SKM-1 treated with dmso at 0.1 percent for 144 hours (cell line): ENCODE measurements around the gene CYRIA.

ENCODE experiments used
- DNase-seq: peaks from one replicate; lab custom pipeline; 2025; ENCODE audit not compliant: unreplicated experiment; lab: John Stamatoyannopoulos, UW

CYRIA gene

DNA sequence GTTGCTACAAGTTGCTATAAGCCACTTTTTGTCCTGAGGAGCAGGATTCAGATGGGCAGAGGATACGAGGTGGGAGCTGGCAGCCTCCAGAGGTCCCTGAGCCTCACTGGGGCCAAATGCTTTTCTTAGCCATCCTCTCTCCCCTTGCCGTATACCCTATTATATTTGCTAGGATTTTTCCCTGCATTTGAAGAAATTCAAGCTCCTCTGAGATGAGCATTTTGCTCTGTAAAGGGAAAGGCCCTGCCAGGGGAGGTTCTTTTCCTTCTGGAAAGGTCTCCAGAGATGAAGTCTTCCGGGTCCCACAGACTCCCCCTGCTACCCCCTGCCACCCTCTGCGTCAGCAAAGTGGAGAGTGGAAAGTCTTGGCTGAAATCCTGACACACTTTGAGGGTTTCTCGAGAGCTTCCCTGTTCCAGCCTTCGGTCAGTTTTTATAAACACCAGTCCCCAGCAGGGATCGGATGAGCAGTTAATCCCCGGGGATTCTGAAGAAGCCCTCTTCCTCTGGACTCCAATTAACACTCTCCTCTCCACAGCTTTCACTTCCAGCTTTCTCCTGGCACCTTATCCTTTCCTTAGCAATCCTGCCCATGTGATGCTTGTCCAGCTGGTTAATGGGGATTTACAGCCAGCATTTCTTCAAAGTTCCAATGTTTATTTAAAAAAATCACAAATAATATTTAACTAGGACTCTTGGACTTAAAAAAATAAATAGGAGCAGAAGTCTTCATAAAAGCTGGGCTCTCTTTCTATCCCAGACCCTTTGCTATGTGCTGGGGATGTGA, 13.1 kb downstream of the CYRIA start:
- no peak for DNase-seq

DNA sequence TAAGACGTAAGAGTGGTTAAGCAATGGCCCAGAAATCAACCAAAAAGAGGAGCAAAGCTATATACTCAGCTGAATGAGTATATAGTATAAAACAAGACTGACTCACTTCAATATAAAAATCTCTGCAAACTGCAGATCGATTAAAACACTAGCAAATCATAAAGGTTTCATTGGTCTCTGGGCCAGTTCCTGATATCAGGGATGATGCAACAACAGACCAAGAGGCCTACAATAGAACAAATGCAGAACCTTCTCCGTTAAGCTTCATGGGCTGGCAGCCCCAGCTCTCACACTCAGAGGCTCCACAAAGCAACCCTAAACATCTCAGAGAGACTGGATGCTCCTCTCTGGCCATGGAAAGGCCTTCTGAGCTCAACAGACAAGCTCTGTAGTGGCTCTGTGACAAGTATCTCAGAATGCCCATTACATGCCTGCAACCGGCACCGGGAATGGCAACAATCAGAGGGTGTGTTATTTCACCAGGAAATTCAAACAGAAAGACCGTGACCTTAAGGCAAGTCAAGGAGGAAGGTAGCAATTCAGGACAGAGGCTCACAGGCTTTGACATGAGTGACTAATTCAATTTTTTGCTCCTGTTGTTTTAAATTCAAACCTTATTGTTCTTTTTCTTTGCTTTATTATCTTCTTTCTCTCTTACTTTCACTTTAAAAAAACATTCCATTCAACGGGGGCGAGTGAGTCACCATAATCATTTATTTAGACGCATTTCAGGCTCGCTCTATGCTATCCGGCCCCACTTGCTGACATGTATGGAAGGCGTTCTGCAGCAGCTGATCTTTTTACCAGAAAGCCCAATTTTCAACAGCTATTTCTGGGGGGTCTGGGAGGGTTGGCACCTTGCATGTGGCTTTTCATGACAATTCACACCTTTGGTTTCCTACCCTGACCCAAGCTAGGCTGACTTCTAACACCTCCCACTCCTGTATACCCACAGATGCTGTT, 15.1 kb downstream of the CYRIA start:
- DNase-seq = peak; percentile 27

DNA sequence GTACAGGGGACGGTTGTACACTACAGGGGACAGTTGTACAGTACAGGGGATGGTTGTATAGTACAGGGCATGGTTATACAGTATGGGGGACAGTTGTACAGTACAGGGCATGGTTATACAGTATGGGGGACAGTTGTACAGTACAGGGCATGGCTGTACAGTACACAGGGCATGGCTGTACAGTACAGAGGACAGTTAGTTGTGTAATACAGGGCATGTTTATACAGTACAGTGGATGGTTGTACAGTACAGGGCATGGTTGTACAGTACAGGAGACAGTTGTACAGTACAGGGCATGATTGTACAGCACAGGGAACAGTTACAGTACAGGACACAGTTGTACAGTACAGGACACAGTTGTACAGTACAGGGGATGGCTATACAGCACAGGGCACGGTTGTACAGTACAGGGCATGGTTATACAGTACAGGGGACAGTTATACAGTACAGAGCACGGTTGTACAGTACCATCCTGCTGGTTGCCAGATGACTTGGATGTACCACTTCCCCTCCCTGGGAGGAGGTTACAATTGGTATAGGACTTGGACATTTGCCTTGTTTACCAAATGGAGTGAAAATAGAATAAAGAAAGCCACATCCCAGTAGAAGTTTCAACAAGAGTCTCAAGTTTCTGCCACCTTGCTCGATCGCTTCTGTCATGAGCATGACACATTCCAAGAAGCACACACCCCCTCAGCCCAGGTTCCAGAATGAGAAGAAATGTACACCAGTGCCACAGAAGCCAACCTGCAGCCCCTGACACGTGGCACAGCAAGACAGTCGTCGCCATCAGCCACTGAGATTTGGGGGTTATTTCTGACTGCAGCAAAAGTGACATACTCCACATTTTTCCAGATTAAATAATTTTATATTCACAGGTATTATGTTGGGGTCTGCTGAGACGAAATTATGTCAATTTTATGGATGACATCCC, 16.0 kb downstream of the CYRIA start:
- DNase-seq = no peak

DNA sequence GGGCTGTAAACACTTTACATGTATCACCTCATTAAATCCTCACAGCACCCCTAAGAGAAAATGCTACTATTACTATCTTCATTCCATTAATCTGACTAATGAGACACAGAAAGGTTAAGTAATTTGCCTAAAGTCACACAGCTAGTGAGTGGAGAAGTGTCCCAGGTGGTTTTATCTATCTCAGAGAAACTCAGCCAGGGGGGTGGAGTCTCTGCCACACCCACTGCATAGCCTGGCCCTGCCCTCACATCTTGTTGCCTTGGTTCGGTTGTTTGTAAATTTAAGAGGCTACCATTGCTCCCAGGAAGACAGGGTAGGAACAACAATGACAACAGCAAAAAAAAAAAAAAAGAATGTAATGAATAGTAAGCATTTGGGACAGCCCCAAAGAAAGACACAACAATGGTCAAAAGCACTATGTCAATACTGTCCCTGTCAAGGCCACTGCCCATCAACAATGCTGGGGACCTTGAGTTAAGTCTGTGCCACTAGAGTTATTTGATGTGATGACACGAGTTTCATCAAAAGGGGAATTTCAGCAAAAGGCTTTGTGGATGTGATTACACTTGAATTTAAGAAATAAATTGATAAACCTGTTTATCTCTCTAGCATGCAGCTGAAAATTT, 17.5 kb downstream of the CYRIA start:
- no peak for DNase-seq

DNA sequence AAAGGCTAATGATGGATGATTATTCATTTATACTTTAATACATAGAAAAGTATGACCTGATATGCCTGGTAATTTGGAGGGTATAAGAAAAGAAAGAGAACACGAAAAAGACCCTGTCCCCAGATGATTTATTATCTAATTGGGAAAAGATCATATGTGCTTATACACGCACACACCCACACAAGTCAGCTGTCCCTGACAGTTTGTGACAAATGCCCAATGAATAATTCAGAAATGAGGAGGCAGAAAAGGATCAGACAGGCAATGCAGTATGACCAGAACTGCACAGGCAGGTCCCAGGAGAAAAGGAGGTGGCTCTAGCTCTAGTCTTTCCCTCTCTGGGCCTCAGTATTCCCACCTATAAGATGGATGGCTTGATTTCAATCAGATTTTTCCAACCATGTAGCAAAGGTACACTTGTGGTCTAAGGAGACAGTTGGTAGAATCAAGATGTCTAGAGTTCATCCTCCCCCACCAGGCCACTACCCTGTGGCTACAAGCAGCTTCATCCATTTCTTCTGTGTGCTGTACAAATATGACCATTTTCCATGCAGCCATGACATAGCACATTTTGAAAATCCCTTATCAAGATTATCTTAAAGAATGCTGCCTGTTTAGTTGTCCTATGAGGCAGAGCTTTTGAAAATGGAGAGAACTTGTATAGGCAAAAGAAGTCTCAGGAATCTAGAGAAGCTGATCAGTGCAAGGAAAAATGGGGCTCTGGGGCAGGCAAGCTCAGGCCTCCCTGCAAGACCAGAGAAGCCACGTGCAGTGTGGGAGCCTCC, 19.7 kb downstream of the CYRIA start:
- no peak for DNase-seq

DNA sequence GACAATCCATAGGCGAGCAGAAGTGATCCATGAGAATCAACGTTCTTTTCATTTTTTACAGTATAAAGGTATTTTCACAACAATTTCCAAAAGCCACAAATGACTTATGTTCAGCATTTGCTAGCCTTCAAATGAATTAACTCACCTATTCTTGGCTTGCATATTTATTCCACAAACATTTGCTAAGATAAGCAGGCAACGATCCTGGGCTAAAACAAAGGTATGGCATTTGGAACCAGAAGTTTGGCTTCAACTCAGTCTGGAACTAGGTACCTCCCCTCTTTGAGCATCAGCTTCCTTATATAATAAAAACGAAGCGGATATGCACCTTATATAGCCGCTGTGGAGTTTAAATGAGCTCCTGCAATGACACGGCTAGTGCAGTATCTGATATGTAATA, 20.5 kb downstream of the CYRIA start:
- DNase-seq = no peak

DNA sequence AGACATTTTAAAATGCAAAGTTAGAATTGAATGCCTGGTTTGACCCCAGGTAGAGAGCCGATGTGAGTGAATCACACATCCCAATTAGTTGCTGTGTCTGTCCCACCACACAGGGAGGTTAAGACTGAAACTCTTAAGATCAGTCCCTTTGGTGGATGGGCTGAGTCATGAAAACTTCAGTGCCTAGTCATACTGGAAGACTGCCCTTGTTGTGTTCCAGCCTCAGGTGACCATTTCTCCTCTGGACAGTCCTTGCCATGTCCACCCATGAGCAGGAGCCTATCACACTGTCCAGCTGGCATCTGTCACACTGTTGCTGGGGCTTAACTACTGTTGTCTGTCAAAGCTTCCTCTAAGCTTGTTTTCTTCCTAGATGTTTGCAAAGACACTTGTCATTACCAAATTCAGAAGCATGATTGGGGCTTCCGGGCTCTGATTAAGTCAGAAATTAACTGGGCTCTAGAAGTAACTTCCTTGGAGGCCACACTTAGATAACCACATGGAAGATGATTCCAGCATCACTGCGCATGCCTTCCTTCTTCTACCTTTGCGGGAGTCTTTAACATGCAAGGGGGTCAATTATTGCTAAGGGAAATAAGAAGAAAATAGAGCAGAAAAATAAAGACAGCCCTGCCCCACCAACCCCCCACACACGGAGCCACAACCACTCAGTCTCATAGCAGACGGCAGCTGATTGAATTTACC, 21.3 kb downstream of the CYRIA start:
- DNase-seq = no peak

DNA sequence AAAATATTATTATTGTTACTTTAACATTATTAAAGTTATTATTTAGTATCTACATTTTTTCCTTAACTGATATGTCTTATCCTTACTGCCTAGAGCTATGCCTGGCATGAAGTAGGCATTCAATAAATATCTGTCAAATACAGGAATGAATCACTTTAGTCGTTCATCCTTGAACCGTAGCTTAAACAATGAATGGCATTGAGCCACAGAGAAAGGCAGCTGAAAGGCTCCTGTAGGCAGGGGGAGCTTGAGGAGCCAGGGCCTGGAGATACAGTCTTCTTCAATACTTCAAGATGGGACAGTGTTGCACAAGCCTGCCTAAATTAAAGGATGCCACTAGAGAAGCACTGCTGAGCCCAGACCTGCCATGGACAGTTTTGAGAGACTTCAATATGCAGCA, 22.5 kb downstream of the CYRIA start:
- DNase-seq = no peak

DNA sequence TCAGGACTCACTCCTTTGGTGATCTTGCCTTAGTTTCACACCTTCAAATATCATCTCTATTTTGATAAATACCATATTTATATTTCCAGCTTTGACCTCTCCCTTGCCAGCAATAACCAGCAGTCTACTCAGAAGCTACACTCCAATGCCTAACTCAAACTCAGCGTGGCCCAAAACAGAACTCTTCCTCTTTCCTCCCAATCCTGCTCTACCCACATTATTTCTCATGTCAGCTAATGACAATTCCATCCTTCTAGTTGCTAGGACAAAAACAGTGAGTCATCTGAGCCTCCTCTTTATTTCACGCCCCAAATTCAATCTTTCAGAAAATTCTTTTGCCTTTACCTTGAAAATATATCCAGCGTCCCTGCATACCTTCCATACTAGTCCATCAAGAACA, 23.5 kb downstream of the CYRIA start:
- no peak for DNase-seq

DNA sequence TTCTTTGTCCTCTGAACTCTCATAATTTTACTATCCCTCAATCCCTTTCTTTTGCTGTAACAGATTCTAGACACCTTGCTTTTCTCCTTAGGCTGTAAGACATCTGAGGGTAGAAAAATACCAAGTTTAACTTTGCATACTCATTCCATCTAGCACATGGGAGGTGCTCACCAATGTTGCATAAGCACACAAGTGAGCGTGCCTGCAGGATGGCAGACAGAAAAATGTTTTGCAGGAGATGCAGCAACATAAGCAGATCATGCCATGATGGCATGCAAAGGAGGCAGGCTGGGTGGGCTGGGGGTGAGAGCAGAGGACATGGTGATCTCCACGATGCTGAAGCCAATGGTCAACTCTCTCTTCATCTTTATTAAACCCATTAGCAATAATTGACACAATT, 24.1 kb downstream of the CYRIA start:
- DNase-seq = no peak

DNA sequence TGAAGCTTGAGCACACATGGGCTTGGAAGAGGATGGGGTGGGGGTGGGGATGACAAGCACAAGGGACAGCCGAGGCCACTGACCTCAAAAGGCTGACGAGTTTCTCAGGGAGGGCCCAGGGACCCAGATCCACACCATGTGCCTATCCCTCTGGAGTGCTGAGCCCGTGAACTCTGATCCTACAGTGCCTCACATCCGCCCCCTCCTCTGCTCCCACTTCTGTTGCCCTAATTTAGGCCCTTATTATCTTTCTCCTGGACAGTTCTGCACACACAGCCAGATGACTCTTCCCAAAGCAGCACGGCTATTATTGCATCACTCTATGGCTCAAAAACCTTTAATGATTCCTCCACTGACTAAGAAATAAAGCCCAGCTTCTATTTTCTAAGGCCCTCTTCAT, 24.8 kb downstream of the CYRIA start:
- DNase-seq = no peak

DNA sequence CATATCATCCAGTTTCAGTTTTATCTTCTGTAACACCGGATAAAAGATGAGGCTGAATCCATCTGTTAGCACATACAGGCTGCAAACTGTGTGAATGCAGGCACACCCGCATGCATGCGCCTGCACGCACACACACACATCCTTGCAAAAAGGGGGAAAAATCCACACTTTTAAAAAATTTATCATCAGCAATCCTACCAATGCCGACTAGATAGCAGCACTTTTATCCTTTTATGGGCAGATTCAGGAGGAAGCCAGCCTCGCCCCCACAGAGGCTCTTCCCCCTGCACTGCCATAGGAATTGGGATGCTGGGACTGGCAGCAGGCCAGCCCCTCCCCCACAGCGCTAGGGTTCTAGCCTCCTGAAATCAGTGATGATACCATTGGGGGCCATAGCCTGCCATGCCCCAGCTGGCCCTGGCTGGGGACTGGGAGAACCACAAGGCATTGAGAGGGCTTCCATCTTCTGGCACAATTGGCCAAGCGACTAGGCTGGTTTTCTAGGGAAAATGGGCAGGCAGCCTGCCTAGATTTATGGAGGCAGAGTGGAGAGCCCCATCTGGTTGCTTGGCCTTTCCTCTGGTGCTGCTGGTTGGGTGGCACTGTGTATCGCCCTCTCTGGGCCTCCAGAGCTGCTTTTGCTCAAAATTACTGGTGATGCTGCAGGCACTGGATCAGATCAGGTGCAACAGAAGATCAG, 25.5 kb downstream of the CYRIA start:
- no peak for DNase-seq

DNA sequence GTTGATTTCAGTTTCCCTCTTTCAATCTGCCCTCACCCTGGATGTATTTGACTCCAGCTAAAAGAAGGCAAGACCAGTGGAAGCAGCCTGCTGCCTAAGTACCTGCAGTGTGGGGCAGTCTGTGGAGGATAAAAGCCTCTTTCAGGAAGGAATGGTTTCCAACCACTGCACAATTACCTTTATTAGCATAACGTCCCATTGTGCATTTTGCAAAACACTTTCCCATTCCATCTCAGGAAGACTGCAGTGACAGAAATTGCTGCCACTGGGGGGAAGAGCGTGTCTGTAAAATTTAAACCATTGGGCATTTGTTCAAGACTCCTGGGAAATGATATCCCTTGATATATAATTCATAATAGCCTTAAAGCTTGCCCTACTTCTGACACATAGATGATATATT, 26.2 kb downstream of the CYRIA start:
- no peak for DNase-seq

DNA sequence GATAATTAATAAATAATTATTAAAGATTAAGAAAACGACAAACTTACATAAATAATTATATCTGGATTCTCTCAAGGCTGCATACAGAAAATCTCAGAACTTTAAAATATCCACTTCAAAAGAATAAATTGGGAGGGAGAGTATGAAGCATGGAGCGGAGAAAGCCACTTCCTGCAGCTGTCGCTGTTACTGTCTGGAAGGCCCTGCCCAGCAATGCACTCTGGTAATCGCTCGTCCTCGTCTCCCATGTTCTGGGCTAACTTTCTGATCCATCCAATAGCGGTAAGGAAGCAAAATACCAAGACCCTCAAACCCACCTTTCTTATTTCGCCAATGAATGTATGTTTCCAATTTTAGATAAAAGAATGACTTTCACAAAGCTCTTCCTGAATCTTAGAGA, 26.7 kb downstream of the CYRIA start:
- DNase-seq = no peak

DNA sequence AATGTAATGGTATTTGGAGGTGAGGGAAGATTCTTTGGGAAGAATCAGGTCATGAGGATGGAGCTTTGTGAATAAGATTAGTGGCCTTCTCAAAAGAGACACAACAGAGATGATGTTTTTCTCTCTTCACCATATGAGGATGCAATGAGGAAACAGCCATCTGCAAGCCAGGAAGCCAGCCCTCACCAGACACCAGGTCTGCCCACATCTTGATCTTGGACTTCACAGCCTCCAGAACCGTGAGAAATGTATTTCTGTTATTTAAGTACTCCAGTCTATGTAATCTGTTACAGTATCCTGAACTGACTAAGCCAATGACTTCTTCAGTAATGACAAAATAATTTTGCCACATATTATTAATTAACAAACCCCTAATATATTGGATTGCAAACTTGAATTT, 28.3 kb downstream of the CYRIA start:
- no peak for DNase-seq

DNA sequence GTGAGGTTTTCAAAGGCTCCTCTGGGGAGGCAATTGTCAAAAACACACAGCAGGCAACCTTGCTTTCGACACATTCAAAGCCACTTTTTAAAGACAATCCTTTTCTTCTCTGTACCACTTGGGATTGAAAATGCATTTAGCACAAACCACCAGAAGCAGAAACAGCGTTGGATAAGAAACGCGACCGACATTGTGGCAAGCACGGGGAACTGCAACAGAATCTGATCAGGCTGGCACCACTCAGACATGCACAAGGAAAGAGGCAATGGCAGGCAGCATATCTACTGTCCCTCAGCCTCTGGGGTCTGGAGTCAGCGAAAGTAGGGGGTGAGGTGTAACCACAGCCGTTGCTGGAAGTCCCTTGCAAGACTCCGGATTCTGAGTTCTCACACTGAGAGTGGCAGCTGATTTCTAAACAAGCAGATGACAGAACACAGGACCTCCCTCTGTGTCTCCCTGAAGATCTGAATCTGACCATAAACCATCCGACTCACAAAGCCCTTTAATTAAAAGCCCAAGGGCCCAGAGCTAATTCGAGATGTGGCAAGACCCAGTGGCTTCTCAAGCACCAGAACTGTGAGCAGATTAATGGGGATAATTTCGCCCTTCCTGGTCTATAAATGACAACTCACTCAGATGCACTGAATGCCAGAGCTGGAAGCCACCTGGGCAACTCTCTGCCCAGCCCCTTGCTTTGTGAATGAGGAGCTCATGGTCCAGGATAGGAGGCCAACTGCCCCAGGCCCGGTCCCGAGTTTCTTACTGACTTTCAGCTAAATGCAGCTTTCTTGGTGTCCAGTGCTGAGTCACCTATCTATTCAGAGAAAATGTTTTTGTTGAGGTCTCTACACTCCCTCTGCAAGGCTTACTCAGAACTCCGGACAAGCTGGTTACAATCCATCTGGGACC, 29.6 kb downstream of the CYRIA start:
- no peak for DNase-seq

DNA sequence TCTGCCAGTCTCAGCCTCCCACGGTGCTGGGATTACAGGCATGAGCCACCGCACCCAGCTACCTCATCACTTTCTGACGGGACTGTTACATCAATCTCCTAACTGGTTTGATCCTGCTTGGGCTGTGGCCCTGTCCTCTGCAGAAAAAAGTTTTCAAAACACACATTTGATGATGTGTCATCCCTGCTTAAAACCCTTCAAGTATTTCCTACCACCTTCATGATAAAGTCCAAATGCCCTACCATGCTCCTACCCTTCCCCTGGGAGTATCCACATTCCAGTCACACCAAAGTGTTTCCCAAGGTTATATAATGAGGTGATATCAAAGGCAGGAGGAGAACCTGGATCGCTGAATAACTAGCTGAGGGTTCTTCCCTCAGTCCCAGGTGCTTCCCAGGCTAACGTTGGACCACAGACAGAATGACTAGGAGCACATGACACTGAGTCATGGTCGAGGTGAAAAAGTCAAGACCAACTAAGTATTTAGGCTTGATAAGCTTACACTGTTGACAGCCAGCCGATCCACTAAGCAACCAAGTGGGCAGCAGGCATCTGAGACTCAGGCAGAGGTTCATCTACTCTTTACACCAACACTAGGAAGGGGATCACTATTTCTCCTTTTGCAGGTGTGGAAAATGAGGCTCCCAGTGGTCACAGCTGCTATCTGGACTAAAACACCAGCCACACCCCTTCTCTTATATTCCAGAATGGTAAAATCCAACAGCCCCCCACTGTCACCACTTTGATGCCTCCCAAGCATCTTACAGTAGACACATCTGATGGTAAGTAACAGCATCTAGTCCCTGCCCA, 31.8 kb downstream of the CYRIA start:
- DNase-seq = no peak
